SH-SY5Y (cell line): ENCODE results near the gene KRTAP4-7.

Experiments used
- GATA2 ChIP-seq: IDR thresholded peaks from 2 replicates; pipeline ENCODE4 v1.6.1; 2011; ENCODE audit warnings: mild to moderate bottlenecking, low read depth, low read length
- GATA3 ChIP-seq: IDR thresholded peaks from 2 replicates; pipeline ENCODE4 v1.6.1; 2011; ENCODE audit warnings: low read depth, mild to moderate bottlenecking, low read length, moderate library complexity

DNA sequence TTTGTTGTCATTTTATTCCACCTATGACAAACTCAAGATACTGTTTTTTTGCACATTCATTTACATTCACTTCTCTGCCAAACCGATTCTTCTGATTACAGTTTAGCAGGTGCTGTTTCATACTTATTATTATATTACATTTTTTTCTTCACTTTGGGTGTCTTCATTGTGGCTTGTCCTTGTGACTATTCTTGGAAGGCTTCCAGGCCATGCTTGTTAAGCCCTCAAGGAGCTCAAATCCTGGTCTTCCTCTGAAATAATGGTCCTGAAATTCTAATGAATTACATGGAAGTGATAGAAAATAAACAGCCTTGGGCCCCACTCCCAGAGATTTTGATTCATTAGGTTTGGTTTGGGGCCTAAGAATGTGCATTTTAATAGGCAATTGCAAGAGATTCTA, 19.6 kb upstream of the KRTAP4-7 start:
- TF ChIP-seq GATA2 (no peak), GATA3 (no peak)
